Esophagus (tissue), 2 donors: Measurements from ENCODE around the gene TMEM131. TPM values are rescaled to one million over a fixed set of nuclear protein-coding genes. Genes with fewer than 3 reads are reported as not detected.
A peak's percentile ranks its signal among the peaks of the same experiment; 100 is the strongest.

Experiments
- H3K27ac ChIP-seq, 2 donors: one replicate each; pipeline ENCODE4 v1.5.1; 2013; ENCODE audit warnings: low read depth in 2 of 2, mild to moderate bottlenecking in 2 of 2, inconsistent platforms in 1 of 2, low read length in 1 of 2, moderate library complexity in 1 of 2
- H3K27me3 ChIP-seq, 2 donors: one replicate each; pipeline ENCODE4 v1.6.1; 2013; ENCODE audit warnings: low read length in 2 of 2, control low read depth in 1 of 2, mild to moderate bottlenecking in 1 of 2; ENCODE audit not compliant: insufficient read depth in 2 of 2, control insufficient read depth in 1 of 2
- H3K36me3 ChIP-seq, 2 donors: one replicate each; pipeline ENCODE4 v1.6.1; 2013; ENCODE audit warnings: low read length in 1 of 2; ENCODE audit not compliant: control insufficient read depth in 2 of 2, insufficient read depth in 2 of 2
- H3K4me1 ChIP-seq, 2 donors: one replicate each; pipeline ENCODE4 v1.6.1; 2013; ENCODE audit warnings: low read length in 1 of 2; ENCODE audit not compliant: control insufficient read depth in 2 of 2, insufficient read depth in 2 of 2
- H3K4me3 ChIP-seq, 2 donors: one replicate each; pipeline ENCODE4 v1.5.1; 2013; ENCODE audit warnings: low read length in 2 of 2, mild to moderate bottlenecking in 2 of 2, low read depth in 1 of 2, moderate library complexity in 1 of 2
- H3K9me3 ChIP-seq, 2 donors: one replicate each; pipeline ENCODE4 v1.6.1; 2013; ENCODE audit warnings: mild to moderate bottlenecking in 2 of 2, low read depth in 1 of 2, low read length in 1 of 2, moderate library complexity in 1 of 2; ENCODE audit not compliant: control insufficient read depth in 2 of 2, insufficient read depth in 1 of 2
- WGBS, 2 donors: extraction: QIAGEN DNeasy Blood & Tissue Kit; methylation state at CpG; one replicate each; pipeline ENCODE4 v1.1.7; 2013; 5-methylcytosine and 5-hydroxymethylcytosine counted together
- polyA plus RNA-seq, 2 donors: library from polyadenylated mRNA; stranded (reverse); fragments of 200-250 nt; gene quantifications; one replicate each; pipeline ENCODE4 v1.2.3, GENCODE V29; 2013
- donor health status: healthy with polysubstance abuse.
- donor health status: Bipolar disorder and iron deficiency.

Gene TMEM131
- polyA plus RNA-seq, 2 donors, result 9.3 to 9.9 TPM

- Histone ChIP-seq H3K27me3 (no peaks in the 10 kb centered on the region), H3K4me3 (no peak overlapping the region), H3K36me3 (no peaks in the 10 kb centered on the region), H3K4me1 (no peaks in the 10 kb centered on the region), H3K9me3 (peaks cover 0 to 2% of the 10 kb centered on the region in 2 donors), H3K27ac (no peak overlapping the region)
- 57 to 58% methylated on average over 41 of the region's 41 CpGs for WGBS, 2 donors
These were observed 271.7 kb downstream of the TMEM131 start for GRCh38 chr2:97724073-97724410.

- H3K4me3 ChIP-seq, result no peak overlapping the region
- H3K36me3 ChIP-seq, result no peaks in the 10 kb centered on the region
- no peaks in the 10 kb centered on the region for H3K4me1 ChIP-seq
- WGBS, 2 donors, result 83 to 90% methylated on average over 37 of the region's 37 CpGs
- H3K9me3 ChIP-seq, result peaks cover 0 to 2% of the 10 kb centered on the region in 2 donors
- H3K27ac ChIP-seq, result no peak overlapping the region
- no peaks in the 10 kb centered on the region for H3K27me3 ChIP-seq
These were observed 272.3 kb downstream of the TMEM131 start for GRCh38 chr2:97723156-97724072.

- no peak overlapping the region for H3K4me3 ChIP-seq
- peaks cover 0 to 2% of the 10 kb centered on the region in 2 donors for H3K9me3 ChIP-seq
- H3K27me3 ChIP-seq, result no peaks in the 10 kb centered on the region
- H3K4me1 ChIP-seq, result no peaks in the 10 kb centered on the region
- H3K27ac ChIP-seq, result no peak overlapping the region
- WGBS, 2 donors, result 95 to 99% methylated on average over 6 of the region's 6 CpGs
- H3K36me3 ChIP-seq, result no peaks in the 10 kb centered on the region
These were observed 273.5 kb downstream of the TMEM131 start for GRCh38 chr2:97722227-97722626.

- peaks cover 0 to 2% of the 10 kb centered on the region in 2 donors for H3K9me3 ChIP-seq
- no peaks in the 10 kb centered on the region for H3K4me1 ChIP-seq
- H3K27ac ChIP-seq, result no peak overlapping the region
- no peaks in the 10 kb centered on the region for H3K27me3 ChIP-seq
- H3K36me3 ChIP-seq, result no peaks in the 10 kb centered on the region
- H3K4me3 ChIP-seq, result no peak overlapping the region
- WGBS, 2 donors, result 72 to 74% methylated on average over 2 of the region's 2 CpGs
These were observed 275.0 kb downstream of the TMEM131 start for GRCh38 chr2:97720746-97721145.

GRCh38 chr2:97719362-97720155 lies 276.2 kb downstream of the TMEM131 start:
- Histone ChIP-seq H3K36me3 (no peaks in the 10 kb centered on the region), H3K27me3 (no peaks in the 10 kb centered on the region), H3K9me3 (peaks cover 0 to 2% of the 10 kb centered on the region in 2 donors), H3K4me1 (no peaks in the 10 kb centered on the region), H3K27ac (no peak overlapping the region), H3K4me3 (no peak overlapping the region)
- WGBS, 2 donors, result 93 to 94% methylated on average over 16 of the region's 16 CpGs

- Histone ChIP-seq H3K4me1 (no peaks in the 10 kb centered on the region), H3K4me3 (no peak overlapping the region), H3K27me3 (no peaks in the 10 kb centered on the region), H3K36me3 (no peaks in the 10 kb centered on the region), H3K9me3 (peaks cover 0 to 2% of the 10 kb centered on the region in 2 donors), H3K27ac (no peak overlapping the region)
- 73 to 81% methylated on average over 3 of the region's 3 CpGs for WGBS, 2 donors
These were observed 276.8 kb downstream of the TMEM131 start for GRCh38 chr2:97718942-97719341.

- no peak overlapping the region for H3K27ac ChIP-seq
- no peaks in the 10 kb centered on the region for H3K27me3 ChIP-seq
- no peaks in the 10 kb centered on the region for H3K36me3 ChIP-seq
- H3K9me3 ChIP-seq, result no peaks in the 10 kb centered on the region
- H3K4me3 ChIP-seq, result peak overlapping the region in 1 of 2 donors; percentile 11
- no peaks in the 10 kb centered on the region for H3K4me1 ChIP-seq
- WGBS, 2 donors, result 64 to 67% methylated on average over 21 of the region's 21 CpGs
These were observed 277.5 kb downstream of the TMEM131 start for GRCh38 chr2:97718051-97718882.

- no peak overlapping the region for H3K27ac ChIP-seq
- no peaks in the 10 kb centered on the region for H3K4me1 ChIP-seq
- 53 to 63% methylated on average over 3 of the region's 3 CpGs for WGBS, 2 donors
- no peaks in the 10 kb centered on the region for H3K27me3 ChIP-seq
- H3K36me3 ChIP-seq, result no peaks in the 10 kb centered on the region
- no peaks in the 10 kb centered on the region for H3K9me3 ChIP-seq
- H3K4me3 ChIP-seq, result peak overlapping the region in 1 of 2 donors; percentile 11
These were observed 278.1 kb downstream of the TMEM131 start for GRCh38 chr2:97717613-97717995.
